ENCODE results near the gene DHCR7.

Gene DHCR7

GRCh38 chr11:71410363-71410966 lies 37.7 kb downstream of the DHCR7 start:
- no peak for DNase-seq (ENCODE audit: low read depth, low spot score)

GRCh38 chr11:71408826-71409225 lies 39.4 kb downstream of the DHCR7 start:
- no peak for DNase-seq (ENCODE audit: low read depth, low spot score)

GRCh38 chr11:71407356-71407755 lies 40.8 kb downstream of the DHCR7 start:
- no peak for DNase-seq (ENCODE audit: low read depth, low spot score)

GRCh38 chr11:71406681-71407080 lies 41.5 kb downstream of the DHCR7 start:
- DNase-seq (ENCODE audit: low read depth, low spot score) = no peak

GRCh38 chr11:71404209-71404608 lies 44.0 kb downstream of the DHCR7 start:
- no peak for DNase-seq (ENCODE audit: low read depth, low spot score)

GRCh38 chr11:71402878-71403277 lies 45.3 kb downstream of the DHCR7 start:
- no peak for DNase-seq (ENCODE audit: low read depth, low spot score)

- no peak for DNase-seq (ENCODE audit: low read depth, low spot score)
Measured at GRCh38 chr11:71400216-71400615, 48.0 kb downstream of the DHCR7 start.

GRCh38 chr11:71399341-71399740 lies 48.9 kb downstream of the DHCR7 start:
- no peak for DNase-seq (ENCODE audit: low read depth, low spot score)

GRCh38 chr11:71397961-71398360 lies 50.2 kb downstream of the DHCR7 start:
- DNase-seq (ENCODE audit: low read depth, low spot score) = no peak

GRCh38 chr11:71397331-71397860 lies 50.8 kb downstream of the DHCR7 start:
- no peak for DNase-seq (ENCODE audit: low read depth, low spot score)

GRCh38 chr11:71396548-71397123 lies 51.6 kb downstream of the DHCR7 start:
- DNase-seq (ENCODE audit: low read depth, low spot score) = no peak

- DNase-seq (ENCODE audit: low read depth, low spot score) = no peak
Measured at GRCh38 chr11:71395774-71396173, 52.4 kb downstream of the DHCR7 start.

GRCh38 chr11:71395263-71395560 lies 53.0 kb downstream of the DHCR7 start:
- no peak for DNase-seq (ENCODE audit: low read depth, low spot score)

GRCh38 chr11:71393283-71393682 lies 54.9 kb downstream of the DHCR7 start:
- no peak for DNase-seq (ENCODE audit: low read depth, low spot score)

GRCh38 chr11:71391796-71392195 lies 56.4 kb downstream of the DHCR7 start:
- no peak for DNase-seq (ENCODE audit: low read depth, low spot score)

GRCh38 chr11:71391352-71391751 lies 56.8 kb downstream of the DHCR7 start:
- no peak for DNase-seq (ENCODE audit: low read depth, low spot score)

GRCh38 chr11:71388637-71389235 lies 59.5 kb downstream of the DHCR7 start:
- DNase-seq (ENCODE audit: low read depth, low spot score) = no peak

- DNase-seq (ENCODE audit: low read depth, low spot score) = no peak
Measured at GRCh38 chr11:71387784-71388636, 60.2 kb downstream of the DHCR7 start.

GRCh38 chr11:71387200-71387599 lies 61.0 kb downstream of the DHCR7 start:
- DNase-seq (ENCODE audit: low read depth, low spot score) = no peak

GRCh38 chr11:71386202-71386601 lies 62.0 kb downstream of the DHCR7 start:
- DNase-seq (ENCODE audit: low read depth, low spot score) = no peak

- DNase-seq (ENCODE audit: low read depth, low spot score) = no peak
Measured at GRCh38 chr11:71385091-71385490, 63.1 kb downstream of the DHCR7 start.

GRCh38 chr11:71384561-71384960 lies 63.6 kb downstream of the DHCR7 start:
- no peak for DNase-seq (ENCODE audit: low read depth, low spot score)

Measured in iPS DF 19.7 (cell line).